VCaP (cell line): ENCODE results near the gene ERAL1.

ENCODE experiments used
- H3K27ac ChIP-seq: fragments of 450-650 bp; 2 replicates; pipeline ENCODE4 v1.5.1; 2017
- CTCF ChIP-seq: fragments of 450-650 bp; conservative IDR thresholded peaks from 2 replicates; pipeline ENCODE4 v1.5.1; 2017; ENCODE audit warnings: mild to moderate bottlenecking, moderate library complexity

Gene ERAL1

DNA sequence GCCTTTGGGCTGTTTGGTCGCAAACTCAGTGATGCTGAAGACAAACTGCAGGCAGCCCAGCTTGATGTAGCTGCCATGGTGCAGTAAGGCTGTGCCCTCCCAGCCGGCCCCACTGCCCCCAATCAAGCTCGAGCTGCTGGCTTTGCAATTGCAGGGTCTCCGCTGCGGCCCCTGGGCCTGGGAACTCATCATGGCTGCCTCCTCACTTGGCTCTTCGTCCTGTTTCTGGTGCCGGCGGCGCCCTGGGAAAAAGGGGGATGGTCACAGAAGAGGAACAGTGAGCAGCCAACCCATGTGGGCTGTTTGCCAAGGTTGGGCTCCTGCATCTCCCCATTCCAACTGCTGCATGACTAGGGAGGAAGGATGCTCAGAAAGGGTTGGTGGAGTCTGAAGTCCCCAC is 51.5 kb downstream of the ERAL1 start:
- H3K27ac ChIP-seq: 0 out of 2 replicates have a peak overlapping the region, but pooled peaks have one; percentile 2
- TF ChIP-seq CTCF: no peak

GRCh38 chr17:28906706-28907438 is 52.1 kb downstream of the ERAL1 start:
- H3K27ac ChIP-seq: 0 out of 2 replicates have a peak overlapping the region, but pooled peaks have one; percentile 2
- no peak for TF ChIP-seq CTCF

DNA sequence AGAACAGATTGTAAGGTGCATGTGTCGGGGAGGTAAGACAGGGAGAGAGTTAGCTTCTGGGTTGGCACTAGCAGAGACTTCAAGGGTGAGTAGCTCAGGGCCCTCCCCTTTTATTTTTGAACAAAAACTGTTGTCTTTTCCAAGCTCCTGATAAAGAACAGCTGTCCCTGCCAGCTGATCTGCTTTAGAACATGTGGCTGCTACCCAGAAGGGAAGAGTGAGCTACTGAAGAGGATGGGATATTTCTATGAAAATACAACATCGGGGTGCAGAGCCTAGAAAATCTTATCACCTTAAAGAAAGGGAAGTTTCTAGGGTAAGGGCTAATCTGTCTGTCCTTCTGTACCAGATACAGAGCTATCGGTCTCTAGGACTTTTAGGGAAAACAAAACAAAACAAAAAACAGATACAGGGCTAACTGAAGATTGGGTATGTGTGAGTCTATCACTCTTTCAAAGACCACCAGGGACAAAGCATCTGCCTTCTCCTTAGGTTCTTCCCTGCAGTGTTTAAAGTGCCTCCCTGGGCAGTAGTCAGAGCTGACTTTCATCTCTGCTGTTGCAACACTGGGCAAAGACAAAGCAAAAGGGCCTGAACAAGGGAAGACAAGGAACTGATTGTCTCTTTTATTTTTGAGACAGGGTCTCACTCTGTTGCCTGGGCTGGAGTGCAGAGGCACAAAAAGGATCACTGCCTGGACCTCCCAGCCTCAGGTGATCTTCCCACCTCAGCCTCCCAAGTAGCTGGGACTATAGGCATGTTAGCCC is 53.1 kb downstream of the ERAL1 start:
- peak overlapping the region; percentile 17 for H3K27ac ChIP-seq
- TF ChIP-seq CTCF: no peak

DNA sequence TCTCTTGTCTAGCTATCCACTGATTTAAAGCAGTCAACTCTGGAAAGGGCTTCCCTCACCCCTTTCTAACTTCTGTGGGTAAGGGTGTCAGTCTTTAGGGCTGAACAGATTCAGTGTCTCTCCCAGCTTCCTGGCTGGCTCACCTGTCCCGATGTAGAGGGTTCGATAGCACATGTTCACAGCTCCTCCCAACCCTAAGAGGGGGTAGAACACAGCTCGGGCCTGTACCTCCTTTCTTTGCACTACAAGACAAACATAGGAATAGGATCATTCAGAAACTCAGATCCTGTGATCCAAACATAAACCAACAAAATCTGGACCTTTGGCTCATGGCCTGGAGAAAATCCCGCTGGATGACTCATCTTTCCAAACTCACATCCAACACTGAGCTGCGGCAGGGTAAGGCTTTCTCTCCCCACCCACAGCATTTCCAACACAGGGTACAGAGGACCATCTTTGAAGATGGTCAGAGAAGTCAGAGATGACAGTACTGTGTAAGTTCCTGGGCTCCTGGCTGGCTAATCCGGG is 53.9 kb downstream of the ERAL1 start:
- peak overlapping the region; percentile 17 for H3K27ac ChIP-seq
- no peak for TF ChIP-seq CTCF

- TF ChIP-seq CTCF: no peak
- no peak overlapping the region for H3K27ac ChIP-seq
Measured at GRCh38 chr17:28910534-28910933, 55.7 kb downstream of the ERAL1 start.
